GM12875 (cell line): ENCODE measurements around the gene NUF2.
"Not testable (repeated sequence)": the region's sequence is repeated elsewhere in the genome, so short reads cannot be mapped to it uniquely, and the experiment has no call there.

Experiments
- H3K4me3 ChIP-seq: one replicate; pipeline ENCODE4 v1.5.1; 2011; ENCODE audit warnings: low read depth, low read length, control low read depth
- CTCF ChIP-seq: IDR thresholded peaks from 2 replicates; pipeline ENCODE4 v1.5.1; 2011; ENCODE audit warnings: low read depth, mild to moderate bottlenecking, control low read depth, inconsistent platforms, low read length, moderate library complexity, borderline replicate concordance; ENCODE audit not compliant: insufficient read depth

Gene NUF2

GRCh38 chr1:163346326-163346870 is 24.6 kb downstream of the NUF2 start:
- H3K4me3 ChIP-seq: no peak overlapping the region
- no peak for TF ChIP-seq CTCF

GRCh38 chr1:163347106-163347505 is 25.4 kb downstream of the NUF2 start:
- no peak overlapping the region for H3K4me3 ChIP-seq
- TF ChIP-seq CTCF: no peak

GRCh38 chr1:163351912-163352311 is 30.2 kb downstream of the NUF2 start:
- TF ChIP-seq CTCF: no peak

GRCh38 chr1:163357378-163357777 is 35.6 kb downstream of the NUF2 start:
- no peak for TF ChIP-seq CTCF

More at GRCh38 chr1:163351912-163352311, 30.2 kb downstream of the NUF2 start:
- no peak overlapping the region for H3K4me3 ChIP-seq

GRCh38 chr1:163358172-163358571 is 36.4 kb downstream of the NUF2 start:
- not testable (repeated sequence) for H3K4me3 ChIP-seq

More at GRCh38 chr1:163357378-163357777, 35.6 kb downstream of the NUF2 start:
- H3K4me3 ChIP-seq: no peak overlapping the region

GRCh38 chr1:163361123-163361934 is 39.6 kb downstream of the NUF2 start:
- peak; percentile 40; the same call in 1 of the 2 replicates for TF ChIP-seq CTCF
- no peak overlapping the region for H3K4me3 ChIP-seq

GRCh38 chr1:163365186-163365585 is 43.4 kb downstream of the NUF2 start:
- TF ChIP-seq CTCF: no peak
- H3K4me3 ChIP-seq: no peak overlapping the region

GRCh38 chr1:163366555-163366954 is 44.8 kb downstream of the NUF2 start:
- no peak for TF ChIP-seq CTCF
- H3K4me3 ChIP-seq: no peak overlapping the region
